Rectal smooth muscle tissue (tissue), 1 donor: ENCODE data around the gene FIBCD1.

Source experiments
- H3K27ac ChIP-seq: one replicate; pipeline ENCODE4 v1.7.0; 2013; ENCODE audit warnings: low read depth, low read length, inconsistent platforms
- H3K27me3 ChIP-seq: one replicate; pipeline ENCODE4 v1.7.0; 2013; ENCODE audit warnings: low read length; ENCODE audit not compliant: control insufficient read depth, insufficient read depth
- H3K36me3 ChIP-seq: one replicate; pipeline ENCODE4 v1.7.0; 2013; ENCODE audit warnings: low read length; ENCODE audit not compliant: control insufficient read depth, insufficient read depth
- H3K4me1 ChIP-seq: one replicate; pipeline ENCODE4 v1.7.0; 2013; ENCODE audit warnings: low read length; ENCODE audit not compliant: control insufficient read depth, insufficient read depth
- H3K4me3 ChIP-seq: one replicate; pipeline ENCODE4 v1.7.0; 2013; ENCODE audit warnings: low read length
- H3K9ac ChIP-seq: one replicate; pipeline ENCODE4 v1.7.0; 2013; ENCODE audit warnings: low read length

FIBCD1 gene

DNA sequence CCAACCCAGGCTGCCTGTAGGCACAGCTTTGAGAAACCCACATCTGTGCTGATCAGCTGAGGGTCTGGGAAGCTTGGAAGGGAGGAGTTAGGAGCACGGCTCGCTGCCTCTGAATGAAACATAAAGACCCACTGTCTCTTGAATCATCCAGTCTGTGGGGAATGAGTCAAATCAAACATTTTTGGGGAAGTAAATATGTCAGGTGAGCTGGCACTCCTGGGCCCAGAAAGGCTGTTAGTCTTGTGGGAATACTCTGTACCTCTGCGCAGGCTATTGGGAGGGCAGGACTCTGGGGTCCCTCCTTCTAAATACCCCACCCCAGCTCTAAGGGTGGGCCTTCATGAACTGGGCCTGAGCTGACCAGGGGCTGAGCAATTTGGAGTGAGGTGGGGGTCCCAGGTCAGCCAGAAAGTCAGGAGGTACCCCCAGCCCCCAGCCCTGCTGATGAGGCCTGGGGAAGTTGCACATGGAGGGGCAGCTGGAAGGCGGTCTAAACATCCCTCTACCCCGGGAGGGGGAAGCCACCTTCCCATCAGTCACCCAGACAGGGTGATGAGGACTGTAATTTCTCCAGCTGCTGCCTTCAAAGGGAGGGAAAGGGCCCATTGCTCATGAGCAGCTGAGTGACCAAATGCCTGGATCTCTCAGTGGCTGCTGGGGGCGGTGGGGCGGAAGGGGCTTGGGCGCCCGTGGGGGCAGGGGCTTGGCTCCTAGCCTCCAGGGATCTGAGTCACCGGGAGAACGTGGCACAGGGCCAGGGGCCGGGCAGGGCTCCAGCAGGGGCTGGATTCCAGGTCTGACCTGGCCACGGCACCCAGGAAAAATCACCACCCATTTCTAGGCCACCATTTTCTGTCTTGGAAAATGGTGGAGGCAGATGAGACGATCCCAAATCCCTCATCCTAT, 10.8 kb downstream of the FIBCD1 start:
- Histone ChIP-seq H3K27ac (no peak overlapping the region), H3K4me1 (no peaks in the 10 kb centered on the region), H3K4me3 (no peak overlapping the region), H3K9ac (no peak overlapping the region), H3K27me3 (no peaks in the 10 kb centered on the region), H3K36me3 (no peaks in the 10 kb centered on the region)

DNA sequence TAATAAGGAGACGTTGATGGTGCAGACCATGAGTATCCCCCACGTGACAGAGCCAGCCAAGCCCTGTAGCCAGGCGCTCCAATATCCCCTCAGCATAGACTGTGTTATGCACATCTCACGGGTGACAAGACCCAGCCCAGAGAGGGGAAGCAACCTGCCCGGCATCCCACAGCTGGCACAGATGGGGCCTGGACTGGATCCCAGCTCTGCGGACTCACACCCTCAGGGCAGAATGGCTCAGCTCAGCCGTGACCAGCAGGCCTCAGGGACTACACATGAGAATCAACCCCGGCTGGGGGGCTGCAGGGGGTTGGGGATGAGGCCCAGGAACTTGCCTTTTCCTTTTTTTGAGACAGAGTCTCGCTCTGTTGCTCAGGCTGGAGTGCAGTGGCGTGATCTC, 11.7 kb downstream of the FIBCD1 start:
- no peak overlapping the region for H3K9ac ChIP-seq
- no peaks in the 10 kb centered on the region for H3K27me3 ChIP-seq
- no peak overlapping the region for H3K4me3 ChIP-seq
- no peak overlapping the region for H3K27ac ChIP-seq
- no peaks in the 10 kb centered on the region for H3K4me1 ChIP-seq
- no peaks in the 10 kb centered on the region for H3K36me3 ChIP-seq

DNA sequence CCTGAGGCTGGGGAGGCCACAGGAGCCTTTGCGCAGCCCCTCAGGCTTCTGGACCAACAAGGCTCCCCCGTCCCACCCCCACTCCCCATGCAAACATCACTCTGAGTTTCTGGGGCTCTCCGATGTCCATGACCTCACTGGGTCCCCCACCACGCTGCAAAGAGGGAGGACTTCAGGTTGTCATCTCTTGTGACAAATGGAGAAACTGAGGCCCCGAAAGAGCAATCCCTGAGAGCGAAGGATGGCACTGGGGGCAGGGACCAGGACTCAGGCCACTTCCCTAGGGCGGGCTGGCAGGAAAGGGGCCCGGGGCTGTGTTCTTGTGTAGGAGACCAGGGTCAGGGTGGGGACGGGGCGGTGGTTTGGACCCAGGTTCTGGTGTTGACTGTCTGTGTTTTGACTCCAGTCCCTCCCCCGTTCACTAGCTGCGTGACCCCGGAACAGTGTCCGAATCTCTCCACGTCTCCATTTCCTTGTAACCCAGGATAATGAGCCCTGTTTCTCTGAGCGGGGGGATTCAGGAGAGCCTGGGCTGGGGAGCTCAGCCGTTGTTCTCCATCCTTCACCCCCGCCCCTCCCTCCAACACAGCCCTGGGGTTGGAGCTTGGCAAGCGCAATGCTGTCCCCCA, 13.9 kb downstream of the FIBCD1 start:
- Histone ChIP-seq H3K27ac (no peak overlapping the region), H3K27me3 (no peaks in the 10 kb centered on the region), H3K4me1 (no peaks in the 10 kb centered on the region), H3K36me3 (no peaks in the 10 kb centered on the region), H3K4me3 (no peak overlapping the region), H3K9ac (no peak overlapping the region)

DNA sequence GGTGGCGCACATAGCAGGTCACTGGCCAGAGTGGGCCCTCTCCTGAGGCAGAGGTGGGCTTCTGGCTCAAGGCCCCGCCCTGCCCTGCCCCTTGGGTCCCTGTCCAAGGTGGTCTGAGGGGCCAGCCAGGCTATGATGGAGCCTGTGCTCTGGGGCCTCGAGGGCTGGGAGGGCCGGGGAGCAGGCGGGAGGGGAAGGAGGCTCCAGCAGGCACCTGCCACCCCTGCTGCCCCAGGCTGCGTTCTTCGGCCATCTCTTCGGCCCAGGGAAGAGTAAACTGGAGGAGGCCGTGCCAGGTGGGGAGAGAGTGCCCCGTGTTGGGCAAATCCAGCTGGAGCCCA, 14.6 kb downstream of the FIBCD1 start:
- Histone ChIP-seq H3K27me3 (no peaks in the 10 kb centered on the region), H3K4me1 (no peaks in the 10 kb centered on the region)

GRCh38 chr9:130923611-130924447, 15.2 kb downstream of the FIBCD1 start:
- no peak overlapping the region for H3K4me3 ChIP-seq
- H3K4me1 ChIP-seq, result no peaks in the 10 kb centered on the region
- H3K27me3 ChIP-seq, result no peaks in the 10 kb centered on the region
- no peak overlapping the region for H3K9ac ChIP-seq
- no peaks in the 10 kb centered on the region for H3K36me3 ChIP-seq
- no peak overlapping the region for H3K27ac ChIP-seq

More for the DNA sequence above, 14.6 kb downstream of the FIBCD1 start:
- Histone ChIP-seq H3K9ac (no peak overlapping the region), H3K36me3 (no peaks in the 10 kb centered on the region), H3K27ac (no peak overlapping the region), H3K4me3 (no peak overlapping the region)

GRCh38 chr9:130922893-130923610, 16.0 kb downstream of the FIBCD1 start:
- no peaks in the 10 kb centered on the region for H3K4me1 ChIP-seq
- no peaks in the 10 kb centered on the region for H3K36me3 ChIP-seq
- H3K4me3 ChIP-seq, result no peak overlapping the region
- H3K9ac ChIP-seq, result no peak overlapping the region
- H3K27ac ChIP-seq, result no peak overlapping the region
- no peaks in the 10 kb centered on the region for H3K27me3 ChIP-seq

DNA sequence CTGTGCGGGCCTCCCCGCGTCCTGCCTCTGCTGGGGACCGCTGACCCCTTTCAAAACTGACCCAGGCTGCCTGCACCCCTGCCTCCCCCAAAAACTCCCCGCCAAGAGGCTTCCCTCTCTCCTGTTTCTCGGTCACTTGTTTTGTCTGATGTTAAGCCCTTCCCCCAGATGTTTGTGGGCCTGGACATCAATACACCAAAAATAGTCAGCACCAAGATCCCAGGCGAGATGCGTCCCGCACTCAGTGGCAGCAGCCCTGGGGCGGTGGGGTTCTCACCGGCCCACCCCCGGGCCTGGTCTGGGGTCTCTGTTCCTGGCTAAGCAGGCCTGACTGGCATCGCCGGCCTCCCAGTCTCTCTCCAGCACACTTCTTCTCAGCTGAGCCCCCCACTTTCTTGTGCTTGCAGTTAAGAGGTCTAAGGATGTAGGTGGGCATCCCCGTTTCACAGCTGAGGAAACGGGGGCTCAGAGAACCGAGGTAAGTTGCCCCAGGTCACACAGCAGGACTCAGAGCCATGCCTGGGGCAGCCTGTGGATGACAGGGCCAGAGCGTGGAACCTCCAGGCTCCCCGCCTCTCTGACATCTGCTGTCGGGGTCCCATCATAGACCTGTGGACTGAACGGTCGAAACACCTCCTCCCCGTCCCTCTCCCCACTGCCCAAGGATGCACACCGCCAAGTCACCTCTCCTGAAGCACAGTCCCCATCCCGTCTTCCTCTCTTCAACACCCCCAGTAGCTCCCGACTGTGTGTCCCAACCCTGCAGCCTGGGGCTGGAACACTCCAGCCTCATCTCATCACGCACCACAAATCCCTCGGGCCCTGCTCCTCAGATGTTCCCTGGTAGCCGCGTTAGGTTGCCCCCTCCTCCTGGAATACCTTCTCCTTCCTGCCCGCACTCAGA, 16.8 kb downstream of the FIBCD1 start:
- no peak overlapping the region for H3K27ac ChIP-seq
- no peaks in the 10 kb centered on the region for H3K36me3 ChIP-seq
- H3K9ac ChIP-seq, result no peak overlapping the region
- H3K4me1 ChIP-seq, result no peaks in the 10 kb centered on the region
- no peak overlapping the region for H3K4me3 ChIP-seq
- H3K27me3 ChIP-seq, result no peaks in the 10 kb centered on the region

DNA sequence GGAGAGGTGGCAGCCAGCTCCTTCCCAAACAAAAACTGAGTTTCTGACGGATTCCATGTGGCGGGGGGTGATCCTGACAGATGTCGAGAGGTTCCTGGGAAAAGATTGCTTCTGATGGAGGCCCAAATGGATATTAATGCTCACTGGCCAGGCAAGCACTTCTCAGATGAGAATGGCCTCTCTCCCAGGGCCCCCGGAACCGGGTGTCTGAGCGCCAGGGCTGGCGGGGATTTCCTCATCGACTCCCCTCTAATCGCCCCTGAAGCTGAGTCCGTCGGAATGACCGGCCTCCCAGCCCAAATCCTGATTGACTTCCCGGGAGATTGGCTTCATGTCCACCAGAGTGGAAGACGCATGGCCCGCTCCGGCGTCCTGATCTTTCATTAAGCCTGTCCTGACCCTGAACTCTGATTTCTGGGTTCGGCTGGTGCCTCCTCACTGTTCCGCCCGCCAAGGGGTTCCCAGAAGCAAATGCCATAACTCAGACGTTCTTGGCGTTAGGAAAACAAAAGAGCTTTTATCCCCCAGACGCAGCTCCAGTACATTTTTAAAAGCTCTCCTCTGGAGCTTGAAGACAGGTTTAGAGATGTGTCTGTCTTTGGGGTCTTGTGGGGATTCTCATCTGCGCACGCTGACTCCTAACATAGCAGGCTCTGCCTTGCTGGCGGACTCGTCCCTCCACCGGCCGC, 17.6 kb downstream of the FIBCD1 start:
- Histone ChIP-seq H3K27me3 (no peaks in the 10 kb centered on the region), H3K4me3 (no peak overlapping the region), H3K36me3 (no peaks in the 10 kb centered on the region)

GRCh38 chr9:130920762-130921299, 18.2 kb downstream of the FIBCD1 start:
- H3K36me3 ChIP-seq, result no peaks in the 10 kb centered on the region
- H3K4me3 ChIP-seq, result no peak overlapping the region
- no peaks in the 10 kb centered on the region for H3K4me1 ChIP-seq
- H3K27ac ChIP-seq, result no peak overlapping the region
- H3K9ac ChIP-seq, result no peak overlapping the region
- no peaks in the 10 kb centered on the region for H3K27me3 ChIP-seq

More for the DNA sequence above, 17.6 kb downstream of the FIBCD1 start:
- H3K4me1 ChIP-seq, result no peaks in the 10 kb centered on the region
- H3K27ac ChIP-seq, result no peak overlapping the region
- H3K9ac ChIP-seq, result no peak overlapping the region

- H3K36me3 ChIP-seq, result no peaks in the 10 kb centered on the region
- no peak overlapping the region for H3K9ac ChIP-seq
- no peaks in the 10 kb centered on the region for H3K27me3 ChIP-seq
- no peak overlapping the region for H3K27ac ChIP-seq
- H3K4me1 ChIP-seq, result no peaks in the 10 kb centered on the region
- H3K4me3 ChIP-seq, result no peak overlapping the region
Measured at GRCh38 chr9:130920233-130920632, 18.8 kb downstream of the FIBCD1 start.
